ENCODE results near the gene TNNT2.

The TNNT2 gene

DNA sequence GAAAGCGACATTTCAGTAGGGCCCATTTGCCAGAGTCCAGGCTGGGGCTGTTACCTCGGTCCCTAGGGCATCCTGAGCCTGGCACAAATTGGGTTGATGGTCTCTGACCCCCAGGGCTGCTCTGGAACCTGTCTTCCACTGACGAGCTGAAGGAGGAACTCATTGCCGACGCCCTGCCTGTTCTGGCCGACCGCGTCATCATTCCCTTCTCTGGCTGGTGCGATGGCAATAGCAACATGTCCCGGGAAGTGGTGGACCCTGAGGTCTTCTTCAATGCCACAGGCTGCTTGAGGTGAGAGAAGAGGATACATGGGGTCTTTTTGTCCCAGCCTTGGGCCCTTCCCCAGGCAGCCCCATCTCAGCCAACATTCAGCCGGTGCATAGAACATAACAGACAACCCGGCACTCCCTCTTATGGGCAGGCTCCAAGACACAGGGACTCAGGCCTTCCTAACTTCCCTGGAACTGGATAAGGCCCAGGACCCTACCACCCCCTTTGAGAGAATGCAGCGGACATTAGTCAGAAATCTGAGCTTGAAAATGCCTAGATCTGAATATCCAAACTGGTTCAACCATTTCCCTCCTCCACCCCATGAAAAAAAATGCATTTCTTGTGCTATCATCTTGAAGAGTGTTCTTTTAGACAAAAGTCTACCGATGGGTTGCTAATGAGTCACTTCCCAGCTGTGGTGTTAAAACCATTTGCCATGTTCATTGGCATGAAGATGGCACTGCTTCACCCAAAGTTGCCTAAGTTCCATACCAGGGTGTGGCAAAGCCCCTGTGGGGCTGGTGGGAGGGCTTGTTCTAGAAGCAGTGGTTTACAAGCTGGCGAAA is 58.8 kb downstream of the TNNT2 start:
- no peak for DNase-seq

DNA sequence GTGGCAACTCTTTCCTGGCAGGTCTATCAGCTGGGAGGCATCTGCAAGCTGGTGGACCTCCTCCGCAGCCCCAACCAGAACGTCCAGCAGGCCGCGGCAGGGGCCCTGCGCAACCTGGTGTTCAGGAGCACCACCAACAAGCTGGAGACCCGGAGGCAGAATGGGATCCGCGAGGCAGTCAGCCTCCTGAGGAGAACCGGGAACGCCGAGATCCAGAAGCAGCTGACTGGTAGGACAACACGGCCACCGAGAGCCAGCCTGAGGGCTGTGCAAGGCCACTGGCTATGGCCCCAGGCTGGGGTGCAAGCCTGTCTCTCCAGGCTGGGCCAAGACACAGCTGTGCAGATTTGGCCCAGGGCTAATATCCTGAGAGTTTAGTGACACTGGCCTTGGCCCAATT is 59.9 kb downstream of the TNNT2 start:
- DNase-seq = no peak

DNA sequence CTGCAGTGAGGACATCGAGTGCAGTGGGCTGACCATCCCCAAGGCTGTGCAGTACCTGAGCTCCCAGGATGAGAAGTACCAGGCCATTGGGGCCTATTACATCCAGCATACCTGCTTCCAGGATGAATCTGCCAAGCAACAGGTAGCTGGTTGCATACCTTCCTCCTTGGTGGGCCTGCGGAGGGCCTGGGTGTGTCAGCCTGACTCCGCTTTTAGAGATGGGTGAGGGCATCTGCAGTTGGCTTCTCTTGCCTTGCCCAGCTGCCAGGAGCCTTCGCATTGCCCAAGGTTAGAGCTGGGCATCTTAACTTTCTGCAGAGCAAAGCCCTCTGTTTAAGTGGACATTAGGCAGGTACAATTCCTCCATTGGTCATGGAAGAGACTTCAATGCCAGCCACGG is 60.9 kb downstream of the TNNT2 start:
- no peak for DNase-seq

DNA sequence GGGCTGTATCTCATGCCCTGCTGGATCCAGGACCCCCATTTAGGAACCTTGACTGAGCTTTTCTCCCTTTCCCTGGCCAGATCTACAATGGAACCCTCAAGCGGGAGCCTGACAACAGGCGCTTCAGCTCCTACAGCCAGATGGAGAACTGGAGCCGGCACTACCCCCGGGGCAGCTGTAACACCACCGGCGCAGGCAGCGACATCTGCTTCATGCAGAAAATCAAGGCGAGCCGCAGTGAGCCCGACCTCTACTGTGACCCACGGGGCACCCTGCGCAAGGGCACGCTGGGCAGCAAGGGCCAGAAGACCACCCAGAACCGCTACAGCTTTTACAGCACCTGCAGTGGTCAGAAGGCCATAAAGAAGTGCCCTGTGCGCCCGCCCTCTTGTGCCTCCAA is 64.4 kb downstream of the TNNT2 start:
- DNase-seq = no peak

DNA sequence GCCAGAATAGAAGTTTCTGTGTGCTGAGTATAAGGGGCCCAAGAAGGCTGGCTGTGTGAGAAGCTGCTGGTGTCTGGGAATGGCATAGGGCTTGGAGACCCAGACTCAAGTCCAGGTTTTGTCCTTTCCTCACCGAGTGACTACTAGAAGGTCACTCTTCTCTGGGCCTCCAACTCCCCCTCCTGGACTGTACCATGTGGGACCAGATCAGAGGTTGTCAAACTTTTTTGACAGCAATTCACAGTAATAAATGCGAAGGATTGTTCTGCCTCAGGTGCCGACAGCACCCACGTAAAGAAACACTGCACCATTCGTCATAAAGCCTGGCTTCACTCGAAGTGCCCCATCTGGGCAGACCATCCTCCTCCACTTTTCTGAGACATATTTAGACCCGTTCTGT is 65.2 kb downstream of the TNNT2 start:
- no peak for DNase-seq

DNA sequence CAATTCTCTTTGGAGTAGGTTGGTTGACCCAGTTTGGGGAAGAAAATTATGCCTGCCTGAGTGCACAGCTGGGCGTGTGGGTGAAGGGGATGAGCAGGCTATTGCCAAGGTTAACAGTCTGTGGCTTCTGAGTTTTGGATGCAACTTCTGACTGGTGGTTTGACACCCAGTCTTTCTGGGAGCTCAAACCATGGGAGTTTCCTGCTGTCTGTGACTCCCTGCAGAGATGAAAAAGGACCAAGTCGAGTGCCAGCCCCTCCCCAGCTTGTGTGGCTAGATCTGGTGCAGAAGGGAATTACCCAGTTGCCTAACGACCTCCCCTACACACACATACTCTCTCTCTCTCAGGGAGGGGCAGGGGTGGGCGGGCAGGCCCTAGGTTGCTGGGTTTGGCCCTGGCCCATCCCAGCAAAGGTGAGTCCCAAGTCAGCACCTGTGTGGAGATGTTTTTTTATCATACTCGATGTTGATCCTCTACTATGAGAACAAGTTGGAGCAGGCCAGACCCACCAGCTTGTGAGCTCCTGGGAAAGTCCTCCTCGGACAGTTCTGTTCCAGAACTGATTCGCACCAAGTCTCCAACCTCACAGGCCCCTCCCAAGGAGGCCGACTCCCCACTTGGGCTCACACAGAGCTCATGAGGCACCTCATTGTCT is 66.0 kb downstream of the TNNT2 start:
- no peak for DNase-seq

DNA sequence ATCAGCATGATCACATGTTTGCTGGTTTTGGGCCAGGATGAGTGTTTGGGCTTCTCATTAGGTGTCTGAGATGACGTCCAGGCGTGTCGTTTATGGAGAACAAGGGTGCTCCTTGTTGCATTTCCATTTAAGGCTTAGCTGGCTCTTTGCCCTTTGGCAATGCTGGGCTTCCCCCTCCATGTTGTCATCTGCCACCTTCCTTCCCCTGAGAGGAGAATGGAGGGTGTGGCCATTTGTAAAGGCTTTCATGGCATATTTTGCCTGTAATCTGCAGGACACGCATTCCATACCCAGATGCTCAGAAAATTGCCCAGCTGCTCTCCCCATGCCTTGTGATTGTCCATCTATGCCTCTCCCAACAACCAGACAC is 66.5 kb downstream of the TNNT2 start:
- DNase-seq = peak in 2 of 56 donors; percentile 11 to 33

DNA sequence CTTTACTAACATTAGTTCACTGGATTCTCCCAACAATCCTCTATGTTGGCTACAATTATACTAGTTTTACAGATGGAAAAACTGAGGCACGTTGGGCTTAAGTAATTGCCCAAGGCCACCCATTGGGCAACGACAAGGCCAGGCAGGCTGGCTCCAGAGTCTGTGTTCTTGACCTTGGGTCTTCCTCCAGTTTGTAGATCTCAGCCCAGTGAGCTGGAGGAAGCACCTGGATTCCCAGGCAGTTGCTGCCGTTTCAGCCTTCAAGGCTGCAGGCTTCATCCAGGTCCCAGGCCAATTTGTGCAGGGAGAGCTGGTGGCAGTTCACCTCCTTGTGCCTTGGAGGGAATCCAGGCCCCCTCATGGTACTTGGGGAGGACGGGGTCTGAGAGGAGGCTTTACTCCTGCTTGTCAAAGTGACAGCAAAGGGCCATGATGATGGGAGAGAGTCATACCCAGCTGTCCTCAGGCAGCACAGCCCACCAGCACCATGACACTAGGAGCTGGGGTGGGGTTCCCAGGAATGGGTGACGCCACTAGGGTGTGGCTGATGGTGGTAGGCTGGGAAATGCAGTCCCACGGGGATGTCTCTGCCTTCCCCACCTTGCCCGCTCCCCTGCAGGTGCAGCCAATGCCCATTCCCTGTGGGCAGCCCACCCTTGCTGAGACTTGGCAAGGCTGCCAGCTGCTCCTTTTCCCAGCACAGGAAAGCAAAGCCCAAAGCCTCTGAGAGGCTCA is 67.1 kb downstream of the TNNT2 start:
- no peak for DNase-seq

DNA sequence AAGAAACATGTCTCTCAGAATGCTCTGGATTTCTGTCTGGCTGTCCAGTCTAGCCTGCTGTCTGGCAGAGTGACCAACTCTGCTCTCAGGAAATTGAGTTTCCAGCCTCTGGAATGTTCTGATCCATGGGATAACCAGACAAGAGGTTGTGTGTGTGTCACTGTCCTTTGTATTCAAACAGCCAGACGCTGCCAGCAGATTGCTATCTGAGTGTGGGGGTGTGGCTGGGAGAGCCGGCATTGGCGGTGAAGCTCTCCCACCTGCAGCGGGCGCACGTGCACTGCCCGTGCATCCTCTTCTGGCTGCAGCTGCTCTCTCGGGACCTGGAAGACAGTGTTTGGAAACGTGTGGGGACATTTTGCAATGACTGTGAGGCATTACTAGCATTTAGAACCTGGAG is 68.1 kb downstream of the TNNT2 start:
- DNase-seq = peak in 7 of 56 donors; percentile 4 to 57 (median 25)

Measured in nucleus accumbens (tissue), 56 donors.